HEK293 (cell line): ENCODE data around the gene CLDN16.

Source experiments
- KLF9 ChIP-seq: fragments of 450-650 bp; formaldehyde crosslinking; IDR thresholded peaks from 2 replicates; pipeline ENCODE4 v1.5.1; 2016; ENCODE audit warnings: missing biosample characterization, missing genetic modification characterization, low read depth
- MEIS1 ChIP-seq: sonication (generic); formaldehyde crosslinking; IDR thresholded peaks from 2 replicates; pipeline ENCODE4 v1.8.1; 2022; ENCODE audit warnings: missing genetic modification reagents, mild to moderate bottlenecking, borderline replicate concordance
- SALL2 ChIP-seq: fragments of 450-650 bp; formaldehyde crosslinking; IDR thresholded peaks from 2 replicates; pipeline ENCODE4 v1.5.0; 2017; ENCODE audit warnings: missing biosample characterization, mild to moderate bottlenecking, missing genetic modification characterization, borderline replicate concordance
- ZFP37 ChIP-seq: fragments of 450-650 bp; formaldehyde crosslinking; IDR thresholded peaks from 2 replicates; pipeline ENCODE4 v1.5.1; 2016; ENCODE audit warnings: missing biosample characterization, missing genetic modification characterization
- ZNF146 ChIP-seq: fragments of 450-650 bp; formaldehyde crosslinking; IDR thresholded peaks from 2 replicates; pipeline ENCODE4 v1.5.1; 2016; ENCODE audit warnings: missing biosample characterization, missing genetic modification characterization
- ZNF155 ChIP-seq: fragments of 450-650 bp; formaldehyde crosslinking; IDR thresholded peaks from 2 replicates; pipeline ENCODE4 v1.5.1; 2016; ENCODE audit warnings: missing biosample characterization, missing genetic modification characterization
- ZNF274 ChIP-seq, 2 experiments: fragments of 200-500 bp in 1 of 2; fragments of 450-650 bp in 1 of 2; sonication (Bioruptor generic) in 1 of 2; formaldehyde crosslinking in 1 of 2; IDR thresholded peaks; 2 replicates each; pipeline versions ENCODE4 v1.5.1 to v1.6.1; 2014 to 2016; ENCODE audit warnings: borderline replicate concordance in 1 of 2, inconsistent platforms in 1 of 2, low read length in 1 of 2, missing biosample characterization in 1 of 2, missing genetic modification characterization in 1 of 2
- ZNF426 ChIP-seq: fragments of 450-650 bp; formaldehyde crosslinking; IDR thresholded peaks from 2 replicates; pipeline ENCODE4 v1.5.1; 2017; ENCODE audit warnings: missing biosample characterization, missing genetic modification characterization, mild to moderate bottlenecking, inconsistent platforms, moderate library complexity
- ZNF555 ChIP-seq: fragments of 450-650 bp; formaldehyde crosslinking; conservative IDR thresholded peaks from 2 replicates; pipeline ENCODE4 v1.5.1; 2017; ENCODE audit warnings: missing biosample characterization, mild to moderate bottlenecking, missing genetic modification characterization, inconsistent platforms
- ZNF785 ChIP-seq: fragments of 450-650 bp; formaldehyde crosslinking; IDR thresholded peaks from 2 replicates; pipeline ENCODE4 v1.5.1; 2016; ENCODE audit warnings: missing biosample characterization, missing genetic modification characterization
- TF ChIP-seq, protein P1 (sequence below): fragments of 450-650 bp; formaldehyde crosslinking; IDR thresholded peaks from 2 replicates; pipeline ENCODE4 v1.5.1; 2016; ENCODE audit warnings: missing biosample characterization, missing genetic modification characterization
- TF ChIP-seq, protein P2 (sequence below): fragments of 450-650 bp; formaldehyde crosslinking; IDR thresholded peaks from 2 replicates; pipeline ENCODE4 v1.5.1; 2016; ENCODE audit warnings: missing biosample characterization, missing genetic modification characterization
- TF ChIP-seq, protein P3 (sequence below): fragments of 450-650 bp; formaldehyde crosslinking; IDR thresholded peaks from 2 replicates; pipeline ENCODE4 v1.5.1; 2016; ENCODE audit warnings: missing biosample characterization, missing genetic modification characterization, low read depth

DNA sequence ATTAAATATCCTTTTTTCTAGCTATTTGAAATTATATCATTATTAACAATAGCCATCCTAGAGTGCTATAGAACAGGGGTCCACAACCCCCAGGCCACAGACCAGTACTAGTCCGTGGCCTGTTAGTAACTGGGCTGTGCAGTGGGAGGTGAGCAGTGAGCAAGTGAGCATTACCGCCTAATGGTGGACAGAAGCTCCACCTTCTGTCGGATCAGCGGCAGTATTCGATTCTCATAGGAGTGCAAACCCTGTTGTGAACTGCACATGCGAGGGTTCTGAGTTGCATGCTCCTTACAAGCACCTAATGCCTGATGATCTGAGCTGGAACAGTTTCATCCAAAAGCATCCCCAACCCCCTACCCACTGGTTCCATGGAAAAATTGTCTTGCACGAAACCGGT is 11.7 kb downstream of the CLDN16 start:
- TF ChIP-seq ZNF785 (no peak), MEIS1 (CRISPR knock-in tag) (no peak), ZFP37 (no peak), ZNF146 (tag by site-specific recombination) (no peak), KLF9 (tag by site-specific recombination) (no peak), ZNF426 (tag by site-specific recombination) (no peak), SALL2 (no peak), ZNF555 (tag by site-specific recombination) (no peak), ZNF274 (IDR thresholded peaks at IDR 0.05; ENCODE audit: low read length) (no peak), ZNF274 (tag by site-specific recombination; IDR thresholded peaks at IDR 0.05; ENCODE audit: borderline replicate concordance) (no peak), ZNF155 (tag by site-specific recombination) (no peak)
- TF ChIP-seq, protein P1, sequence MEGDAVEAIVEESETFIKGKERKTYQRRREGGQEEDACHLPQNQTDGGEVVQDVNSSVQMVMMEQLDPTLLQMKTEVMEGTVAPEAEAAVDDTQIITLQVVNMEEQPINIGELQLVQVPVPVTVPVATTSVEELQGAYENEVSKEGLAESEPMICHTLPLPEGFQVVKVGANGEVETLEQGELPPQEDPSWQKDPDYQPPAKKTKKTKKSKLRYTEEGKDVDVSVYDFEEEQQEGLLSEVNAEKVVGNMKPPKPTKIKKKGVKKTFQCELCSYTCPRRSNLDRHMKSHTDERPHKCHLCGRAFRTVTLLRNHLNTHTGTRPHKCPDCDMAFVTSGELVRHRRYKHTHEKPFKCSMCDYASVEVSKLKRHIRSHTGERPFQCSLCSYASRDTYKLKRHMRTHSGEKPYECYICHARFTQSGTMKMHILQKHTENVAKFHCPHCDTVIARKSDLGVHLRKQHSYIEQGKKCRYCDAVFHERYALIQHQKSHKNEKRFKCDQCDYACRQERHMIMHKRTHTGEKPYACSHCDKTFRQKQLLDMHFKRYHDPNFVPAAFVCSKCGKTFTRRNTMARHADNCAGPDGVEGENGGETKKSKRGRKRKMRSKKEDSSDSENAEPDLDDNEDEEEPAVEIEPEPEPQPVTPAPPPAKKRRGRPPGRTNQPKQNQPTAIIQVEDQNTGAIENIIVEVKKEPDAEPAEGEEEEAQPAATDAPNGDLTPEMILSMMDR (tag by site-specific recombination) = no peak
- TF ChIP-seq, protein P2, sequence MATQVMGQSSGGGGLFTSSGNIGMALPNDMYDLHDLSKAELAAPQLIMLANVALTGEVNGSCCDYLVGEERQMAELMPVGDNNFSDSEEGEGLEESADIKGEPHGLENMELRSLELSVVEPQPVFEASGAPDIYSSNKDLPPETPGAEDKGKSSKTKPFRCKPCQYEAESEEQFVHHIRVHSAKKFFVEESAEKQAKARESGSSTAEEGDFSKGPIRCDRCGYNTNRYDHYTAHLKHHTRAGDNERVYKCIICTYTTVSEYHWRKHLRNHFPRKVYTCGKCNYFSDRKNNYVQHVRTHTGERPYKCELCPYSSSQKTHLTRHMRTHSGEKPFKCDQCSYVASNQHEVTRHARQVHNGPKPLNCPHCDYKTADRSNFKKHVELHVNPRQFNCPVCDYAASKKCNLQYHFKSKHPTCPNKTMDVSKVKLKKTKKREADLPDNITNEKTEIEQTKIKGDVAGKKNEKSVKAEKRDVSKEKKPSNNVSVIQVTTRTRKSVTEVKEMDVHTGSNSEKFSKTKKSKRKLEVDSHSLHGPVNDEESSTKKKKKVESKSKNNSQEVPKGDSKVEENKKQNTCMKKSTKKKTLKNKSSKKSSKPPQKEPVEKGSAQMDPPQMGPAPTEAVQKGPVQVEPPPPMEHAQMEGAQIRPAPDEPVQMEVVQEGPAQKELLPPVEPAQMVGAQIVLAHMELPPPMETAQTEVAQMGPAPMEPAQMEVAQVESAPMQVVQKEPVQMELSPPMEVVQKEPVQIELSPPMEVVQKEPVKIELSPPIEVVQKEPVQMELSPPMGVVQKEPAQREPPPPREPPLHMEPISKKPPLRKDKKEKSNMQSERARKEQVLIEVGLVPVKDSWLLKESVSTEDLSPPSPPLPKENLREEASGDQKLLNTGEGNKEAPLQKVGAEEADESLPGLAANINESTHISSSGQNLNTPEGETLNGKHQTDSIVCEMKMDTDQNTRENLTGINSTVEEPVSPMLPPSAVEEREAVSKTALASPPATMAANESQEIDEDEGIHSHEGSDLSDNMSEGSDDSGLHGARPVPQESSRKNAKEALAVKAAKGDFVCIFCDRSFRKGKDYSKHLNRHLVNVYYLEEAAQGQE (tag by site-specific recombination) = no peak
- TF ChIP-seq, protein P3, sequence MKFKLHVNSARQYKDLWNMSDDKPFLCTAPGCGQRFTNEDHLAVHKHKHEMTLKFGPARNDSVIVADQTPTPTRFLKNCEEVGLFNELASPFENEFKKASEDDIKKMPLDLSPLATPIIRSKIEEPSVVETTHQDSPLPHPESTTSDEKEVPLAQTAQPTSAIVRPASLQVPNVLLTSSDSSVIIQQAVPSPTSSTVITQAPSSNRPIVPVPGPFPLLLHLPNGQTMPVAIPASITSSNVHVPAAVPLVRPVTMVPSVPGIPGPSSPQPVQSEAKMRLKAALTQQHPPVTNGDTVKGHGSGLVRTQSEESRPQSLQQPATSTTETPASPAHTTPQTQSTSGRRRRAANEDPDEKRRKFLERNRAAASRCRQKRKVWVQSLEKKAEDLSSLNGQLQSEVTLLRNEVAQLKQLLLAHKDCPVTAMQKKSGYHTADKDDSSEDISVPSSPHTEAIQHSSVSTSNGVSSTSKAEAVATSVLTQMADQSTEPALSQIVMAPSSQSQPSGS (tag by site-specific recombination) = no peak
